NCI-H146 treated with DMSO at 0.1 percent for 48 hours (cell line): ENCODE data around the gene SYT7.

Experiments used
- DNase-seq: peaks from one replicate; lab custom pipeline; 2025; ENCODE audit not compliant: unreplicated experiment; lab: John Stamatoyannopoulos, UW

Gene SYT7

GRCh38 chr11:61555051-61555969 lies 25.6 kb downstream of the SYT7 start:
- DNase-seq = peak; percentile 69

DNA sequence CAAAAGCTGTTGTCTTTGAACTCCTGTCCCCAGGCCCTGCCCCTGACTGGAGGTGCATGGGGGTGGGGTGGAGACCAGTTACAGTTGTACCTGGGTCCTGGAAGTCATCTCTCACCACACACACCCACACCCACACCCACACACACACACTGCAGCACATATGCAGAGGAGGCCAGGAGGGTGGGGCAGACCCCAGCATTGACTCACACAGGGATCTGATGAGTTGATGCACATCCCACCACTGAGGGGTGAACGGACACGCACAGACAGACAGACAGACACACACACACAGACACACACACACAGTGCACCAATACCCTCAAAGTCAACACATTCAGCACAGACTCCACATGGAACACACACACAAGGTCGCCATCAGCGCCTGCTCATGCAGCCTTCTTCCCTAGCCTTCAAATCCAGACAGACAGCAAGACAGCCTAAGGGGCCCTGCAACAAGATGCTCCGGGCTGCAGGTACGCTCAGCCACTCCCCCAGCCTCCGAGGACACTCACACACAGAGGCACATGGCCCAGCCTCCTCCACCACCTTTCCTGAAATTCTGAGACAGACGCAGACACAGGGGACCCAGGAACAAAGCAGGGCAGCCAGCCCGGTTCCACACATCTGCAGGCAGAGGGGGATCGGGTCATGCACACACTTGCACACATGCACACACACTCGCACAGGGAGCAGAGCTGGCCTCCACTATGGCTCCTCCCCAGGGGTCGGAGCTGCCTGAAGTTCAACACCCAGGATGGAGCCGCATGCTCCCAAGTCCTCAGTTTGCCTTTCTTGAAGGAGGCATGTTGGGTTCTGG lies 26.5 kb downstream of the SYT7 start:
- DNase-seq = no peak

DNA sequence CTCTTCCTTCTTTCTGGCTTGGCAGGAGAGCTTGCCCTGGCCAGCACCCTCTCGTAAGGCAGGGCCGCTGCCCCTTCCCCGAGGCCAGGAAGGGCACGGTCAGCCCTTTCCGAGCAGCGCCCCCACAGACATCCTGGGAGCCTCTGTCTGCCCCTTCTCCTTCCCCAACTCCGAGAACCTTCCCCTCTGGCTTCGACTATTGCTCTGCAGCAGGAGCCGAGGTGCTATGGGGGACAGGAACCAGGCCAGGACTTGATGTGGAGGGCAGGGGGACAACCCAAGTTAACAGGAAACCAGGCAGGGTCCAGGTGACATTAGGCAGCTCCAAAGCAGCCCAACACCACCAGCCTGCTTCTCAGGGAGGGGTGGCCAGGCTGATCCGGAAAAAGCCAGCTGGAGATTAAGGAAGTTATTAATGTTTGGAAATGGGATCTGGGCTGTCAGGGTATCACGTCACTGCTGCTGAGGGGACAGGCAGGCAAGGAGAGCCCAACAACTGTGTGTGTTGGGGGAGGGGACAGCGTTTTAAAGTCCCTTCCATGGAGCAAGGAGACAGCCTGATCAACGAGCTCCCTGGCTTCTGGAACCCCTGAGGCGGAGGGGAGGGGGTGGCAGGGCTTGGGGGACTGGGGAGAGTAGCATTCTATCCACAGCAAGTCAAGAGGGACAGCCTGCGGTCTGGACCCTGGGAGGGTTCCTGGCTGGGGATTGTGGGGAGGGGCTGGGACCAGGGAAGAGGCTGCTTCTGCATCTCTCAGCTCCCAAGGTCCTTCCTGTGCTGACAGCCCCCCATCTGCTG lies 27.3 kb downstream of the SYT7 start:
- DNase-seq = no peak

DNA sequence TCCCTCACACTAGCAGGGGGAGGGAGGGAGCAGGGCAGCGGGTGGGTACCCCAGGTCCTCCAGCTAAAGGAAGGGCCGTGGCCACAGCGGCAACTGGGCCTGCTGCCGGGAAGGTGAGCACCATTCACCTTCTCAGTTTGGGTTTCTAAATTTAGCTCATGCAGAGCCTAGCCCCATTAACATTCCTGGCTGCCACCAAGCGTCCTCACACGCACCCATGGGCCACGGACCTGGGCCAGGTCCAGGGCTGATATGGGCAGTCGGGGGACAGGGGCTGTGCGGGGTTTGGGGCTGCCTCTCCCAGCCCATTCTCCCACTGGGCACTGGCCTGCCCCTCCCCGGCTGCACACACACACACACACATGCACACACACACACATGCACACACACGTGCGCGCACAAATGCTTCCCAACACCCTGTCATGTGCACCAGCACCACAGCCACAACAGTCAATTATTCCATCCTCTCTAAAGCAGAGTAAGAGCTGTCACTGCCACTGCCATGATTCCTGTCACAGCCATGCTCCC lies 28.7 kb downstream of the SYT7 start:
- no peak for DNase-seq

- DNase-seq = no peak
These were observed 29.2 kb downstream of the SYT7 start for GRCh38 chr11:61551634-61552033.

- DNase-seq = no peak
These were observed 30.1 kb downstream of the SYT7 start for GRCh38 chr11:61550665-61551227.

DNA sequence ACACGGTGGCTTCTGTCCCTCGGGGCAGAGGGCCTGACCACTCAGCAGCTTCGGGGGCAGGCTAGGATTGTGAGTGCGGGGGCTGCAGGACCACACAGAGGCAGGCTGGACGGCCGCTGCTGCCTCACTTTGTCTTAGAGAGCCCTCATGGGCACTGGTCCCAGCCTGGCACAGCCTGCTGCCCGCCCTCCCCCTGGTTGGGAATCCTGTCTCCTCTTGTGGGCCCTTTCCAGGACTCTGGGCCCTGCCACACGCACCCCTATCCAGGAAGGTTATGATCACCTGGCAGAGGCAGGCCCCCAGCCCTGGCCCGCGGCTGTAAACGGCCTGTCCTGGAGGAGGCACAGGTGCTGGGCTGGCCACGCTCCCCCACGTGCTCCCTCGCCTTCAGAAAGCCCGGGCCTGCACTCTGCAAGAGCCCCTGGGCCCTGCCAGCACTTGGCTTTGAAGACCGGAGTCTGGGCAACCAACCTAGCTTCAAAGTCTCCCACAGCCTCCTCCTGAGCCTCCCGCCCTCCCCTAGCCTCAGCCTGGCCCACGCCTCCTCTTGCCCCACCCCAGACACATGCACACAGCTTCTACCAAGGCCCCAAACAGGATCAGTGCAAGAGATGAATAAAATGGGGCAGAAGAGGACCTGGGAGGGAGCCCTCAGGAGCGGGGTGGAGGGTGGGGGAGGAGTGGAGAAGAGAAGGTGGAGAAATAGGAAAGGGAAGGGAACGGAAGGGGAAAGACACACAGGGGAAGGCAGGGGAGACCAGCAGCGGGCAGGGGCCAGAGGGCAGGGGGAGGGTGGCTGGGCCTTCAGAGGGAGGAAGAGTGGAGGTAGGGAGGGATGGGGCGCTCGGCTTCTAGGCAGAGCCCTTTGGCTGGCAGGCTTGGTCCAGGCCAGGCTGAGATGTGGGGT lies 31.0 kb downstream of the SYT7 start:
- DNase-seq = no peak

- no peak for DNase-seq
These were observed 31.7 kb downstream of the SYT7 start for GRCh38 chr11:61549177-61549576.

GRCh38 chr11:61547246-61547645 lies 33.6 kb downstream of the SYT7 start:
- DNase-seq = no peak

GRCh38 chr11:61546663-61547062 lies 34.2 kb downstream of the SYT7 start:
- no peak for DNase-seq

DNA sequence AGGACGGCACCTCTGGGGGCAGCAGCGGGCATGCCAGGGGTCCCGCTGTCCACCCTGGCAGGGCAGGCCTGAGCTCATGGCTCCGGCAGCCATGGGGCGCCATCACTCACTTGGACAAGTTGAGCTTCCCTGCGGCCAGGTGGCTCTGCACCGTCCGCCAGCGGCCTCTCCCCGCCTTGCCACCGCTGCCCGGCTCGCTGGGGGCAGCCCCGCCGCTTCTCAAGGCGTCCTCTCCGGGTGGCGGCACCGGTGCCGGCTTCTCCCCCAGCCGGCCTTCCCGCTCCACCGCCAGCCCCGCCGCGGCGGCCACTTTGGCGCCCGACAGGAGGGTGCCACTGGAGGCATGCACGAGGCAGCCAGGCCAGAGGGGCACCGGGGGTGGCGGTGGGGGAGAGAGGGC lies 35.0 kb downstream of the SYT7 start:
- no peak for DNase-seq

GRCh38 chr11:61545341-61545740 lies 35.5 kb downstream of the SYT7 start:
- DNase-seq = no peak

DNA sequence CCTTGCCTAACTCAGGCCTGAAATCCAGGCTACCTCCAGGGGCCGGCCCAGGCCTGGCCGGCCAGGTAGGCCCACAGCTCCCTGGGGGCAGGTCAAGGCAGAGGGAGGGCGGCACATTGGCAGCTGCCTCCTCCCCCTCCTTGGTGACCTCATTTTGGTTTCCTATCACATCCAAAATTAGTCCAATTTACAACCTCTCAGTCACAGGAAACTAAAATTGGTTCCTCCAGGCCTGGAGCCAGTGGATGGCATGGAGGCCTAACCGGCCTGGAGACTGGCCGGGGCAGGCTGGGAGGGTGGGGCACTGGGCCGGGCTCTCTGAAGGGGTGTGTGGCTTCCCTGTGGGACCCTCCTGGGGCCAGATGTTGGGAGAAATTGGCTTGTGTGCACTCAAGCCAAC lies 36.4 kb downstream of the SYT7 start:
- no peak for DNase-seq

- no peak for DNase-seq
These were observed 37.1 kb downstream of the SYT7 start for GRCh38 chr11:61543606-61544306.

DNA sequence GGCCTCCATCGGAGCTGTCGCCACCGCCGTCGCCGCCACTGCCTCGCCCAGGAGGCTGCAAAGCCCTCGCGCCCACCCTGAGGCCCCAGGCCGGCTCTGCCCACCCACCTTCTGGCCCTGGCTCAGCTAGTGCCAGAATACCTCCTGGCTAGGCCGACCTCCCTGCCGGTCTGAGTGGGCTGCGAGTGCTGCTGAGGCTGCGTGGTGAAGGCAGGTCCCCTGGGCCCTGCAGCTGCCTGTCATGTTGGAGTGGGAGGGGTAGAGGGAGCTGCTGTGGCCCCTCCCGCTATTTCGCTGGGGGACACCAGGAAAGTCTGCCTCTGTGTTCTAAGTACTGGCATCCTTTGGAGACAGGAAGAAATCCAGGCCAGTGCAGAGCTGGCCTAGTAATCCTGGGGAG lies 38.2 kb downstream of the SYT7 start:
- no peak for DNase-seq

DNA sequence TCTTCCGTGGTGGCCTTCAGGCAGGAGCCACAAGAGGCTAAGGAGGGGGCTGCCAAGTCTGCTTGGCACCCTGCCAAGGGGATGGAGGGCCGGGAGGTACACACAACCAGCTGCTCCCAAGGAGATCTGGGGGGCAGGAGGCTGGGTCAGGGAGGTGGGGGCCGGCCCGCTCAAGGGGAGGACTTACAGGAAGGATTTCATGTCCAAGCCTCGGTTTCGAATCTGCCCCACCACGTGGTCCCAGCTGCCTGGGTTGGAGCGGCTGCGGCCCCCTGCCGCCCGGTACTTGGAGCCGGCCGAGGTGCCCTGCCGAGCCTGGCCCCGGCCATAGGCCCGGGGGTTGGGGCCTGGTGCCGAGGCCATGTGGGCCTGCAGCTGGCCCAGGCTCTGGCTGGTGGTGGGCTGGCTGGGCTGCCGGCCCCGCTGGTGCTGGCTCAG lies 38.8 kb downstream of the SYT7 start:
- DNase-seq = no peak

DNA sequence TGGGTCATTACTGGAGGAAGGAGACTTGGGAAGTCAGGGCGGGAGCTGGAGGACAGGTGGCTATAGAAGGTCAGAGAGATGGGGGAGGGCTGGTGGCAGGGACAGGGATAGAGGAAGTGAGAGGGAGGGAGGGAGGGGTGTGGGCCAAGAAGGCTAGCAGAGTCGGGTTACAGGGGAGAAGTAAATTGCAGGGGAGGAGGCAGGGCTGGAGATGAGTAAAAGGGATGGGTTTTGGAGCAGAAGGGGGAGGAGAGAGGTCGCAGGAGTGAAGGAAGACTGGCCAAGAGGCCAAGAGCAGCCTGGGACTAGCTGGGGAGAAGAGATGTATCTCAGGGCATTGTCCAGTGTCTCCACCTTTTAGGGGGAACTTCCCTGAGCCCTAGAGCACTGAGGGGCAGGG lies 39.3 kb downstream of the SYT7 start:
- DNase-seq = peak; percentile 41

GRCh38 chr11:61540528-61540927 lies 40.3 kb downstream of the SYT7 start:
- DNase-seq = no peak

GRCh38 chr11:61539831-61540357 lies 41.0 kb downstream of the SYT7 start:
- DNase-seq = no peak
